HEK293T (cell line): ENCODE results near the gene ABCC6.

Experiments
- CTCF ChIA-PET: fragments of 350-600 bp; formaldehyde crosslinking; extraction: SDS; loops from one replicate; lab custom pipeline; 2021; ENCODE audit warnings: antibody characterized with exemption, inconsistent platforms; lab: Yijun Ruan, JAX
- POLR2A ChIA-PET: fragments of 350-600 bp; formaldehyde crosslinking; extraction: SDS; loops from one replicate; lab custom pipeline; 2020; ENCODE audit warnings: antibody characterized with exemption, inconsistent platforms; lab: Yijun Ruan, JAX
- DNase-seq: peaks from one replicate; pipeline ENCODE4 v3.0.0; 2012; ENCODE audit warnings: mixed read lengths; ENCODE audit errors: extremely low spot score
- ARNT ChIP-seq: fragments of 450-650 bp; IDR thresholded peaks from 2 replicates; pipeline ENCODE4 v1.6.1; 2017; ENCODE audit warnings: mild to moderate bottlenecking
- BHLHE40 ChIP-seq: fragments of 450-650 bp; IDR thresholded peaks from 2 replicates; pipeline ENCODE4 v1.6.1; 2016; ENCODE audit warnings: mild to moderate bottlenecking, moderate library complexity, borderline replicate concordance
- CTBP1 ChIP-seq: fragments of 450-650 bp; IDR thresholded peaks from 2 replicates; pipeline ENCODE4 v1.6.1; 2016; ENCODE audit warnings: borderline replicate concordance
- ELF4 ChIP-seq: fragments of 450-650 bp; IDR thresholded peaks from 2 replicates; pipeline ENCODE4 v1.6.1; 2017; ENCODE audit warnings: antibody characterized with exemption
- FOXA1 ChIP-seq: fragments of 450-650 bp; IDR thresholded peaks from 2 replicates; pipeline ENCODE4 v1.6.1; 2016; ENCODE audit warnings: mild to moderate bottlenecking
- FOXK2 ChIP-seq: fragments of 450-650 bp; IDR thresholded peaks from 2 replicates; pipeline ENCODE4 v1.6.1; 2016; ENCODE audit warnings: mild to moderate bottlenecking
- FOXM1 ChIP-seq: fragments of 450-650 bp; IDR thresholded peaks from 2 replicates; pipeline ENCODE4 v1.6.1; 2017; ENCODE audit warnings: mild to moderate bottlenecking, borderline replicate concordance
- HDGF ChIP-seq: fragments of 450-650 bp; IDR thresholded peaks from 2 replicates; pipeline ENCODE4 v1.6.1; 2017; ENCODE audit warnings: antibody characterized with exemption, borderline replicate concordance
- L3MBTL2 ChIP-seq: fragments of 450-650 bp; conservative IDR thresholded peaks from 2 replicates; pipeline ENCODE4 v1.6.1; 2016; ENCODE audit warnings: mild to moderate bottlenecking
- LEF1 ChIP-seq: fragments of 450-650 bp; IDR thresholded peaks from 2 replicates; pipeline ENCODE4 v1.6.1; 2017; ENCODE audit warnings: mild to moderate bottlenecking, borderline replicate concordance
- NFRKB ChIP-seq: fragments of 450-650 bp; IDR thresholded peaks from 2 replicates; pipeline ENCODE4 v1.6.1; 2016; ENCODE audit warnings: mild to moderate bottlenecking, moderate library complexity
- PKNOX1 ChIP-seq: fragments of 450-650 bp; IDR thresholded peaks from 2 replicates; pipeline ENCODE4 v1.6.1; 2016
- SP1 ChIP-seq: fragments of 450-650 bp; IDR thresholded peaks from 2 replicates; pipeline ENCODE4 v1.6.1; 2017
- SUZ12 ChIP-seq: fragments of 450-650 bp; IDR thresholded peaks from 2 replicates; pipeline ENCODE4 v1.6.1; 2016; ENCODE audit warnings: mild to moderate bottlenecking
- TARDBP ChIP-seq: fragments of 450-650 bp; IDR thresholded peaks from 2 replicates; pipeline ENCODE4 v1.6.1; 2016
- ZNF384 ChIP-seq: fragments of 450-650 bp; IDR thresholded peaks from 2 replicates; pipeline ENCODE4 v1.6.1; 2016

Gene ABCC6

GRCh38 chr16:16118337-16118736, 105.0 kb downstream of the ABCC6 start:
- no peak for DNase-seq
- TF ChIP-seq LEF1 (no peak), ELF4 (no peak), TARDBP (no peak)
- ChIA-PET CTCF (no interaction called here), POLR2A (no interaction called here)

GRCh38 chr16:16116841-16117240, 106.5 kb downstream of the ABCC6 start:
- ChIA-PET POLR2A (no interaction called here), CTCF (no interaction called here)
- DNase-seq, result no peak
- TF ChIP-seq BHLHE40, result no peak
- no peak for TF ChIP-seq ZNF384

- TF ChIP-seq TARDBP (no peak), FOXK2 (no peak), CTBP1 (no peak), SUZ12 (no peak), ELF4 (no peak), HDGF (no peak), SP1 (no peak), FOXM1 (no peak), ARNT (no peak), FOXA1 (no peak), L3MBTL2 (no peak), LEF1 (no peak), BHLHE40 (no peak), ZNF384 (no peak), NFRKB (no peak), PKNOX1 (no peak)
- ChIA-PET POLR2A (no interaction called here), CTCF (no interaction called here)
- DNase-seq, result no peak
Measured at GRCh38 chr16:16113076-16113475, 110.2 kb downstream of the ABCC6 start.

GRCh38 chr16:16112450-16113053, 110.7 kb downstream of the ABCC6 start:
- no peak for DNase-seq
- TF ChIP-seq ZNF384 (no peak), L3MBTL2 (no peak), FOXK2 (no peak), LEF1 (no peak), CTBP1 (no peak), FOXM1 (no peak), SUZ12 (no peak)
- CTCF ChIA-PET, result no interaction called here
- POLR2A ChIA-PET, result no interaction called here

GRCh38 chr16:16111639-16112038, 111.7 kb downstream of the ABCC6 start:
- CTCF ChIA-PET, result no interaction called here
- TF ChIP-seq LEF1, result no peak
- POLR2A ChIA-PET, result no interaction called here
- DNase-seq, result no peak

- ChIA-PET POLR2A (no interaction called here), CTCF (interaction anchor here (0.6 kb wide), 1 partner anchor 42 kb away, joined by 3 read pairs; no protein-coding TSS in a partner anchor)
- no peak for DNase-seq
- no peak for TF ChIP-seq SP1
- TF ChIP-seq ZNF384, result no peak
- no peak for TF ChIP-seq FOXA1
- no peak for TF ChIP-seq NFRKB
- TF ChIP-seq SUZ12, result no peak
- no peak for TF ChIP-seq ELF4
- no peak for TF ChIP-seq CTBP1
- no peak for TF ChIP-seq HDGF
- TF ChIP-seq BHLHE40, result no peak
Measured at GRCh38 chr16:16110111-16110490, 113.2 kb downstream of the ABCC6 start.

GRCh38 chr16:16109453-16110110, 113.7 kb downstream of the ABCC6 start:
- TF ChIP-seq PKNOX1, result no peak
- TF ChIP-seq SUZ12, result no peak
- no peak for TF ChIP-seq FOXK2
- TF ChIP-seq BHLHE40, result no peak
- TF ChIP-seq ARNT, result no peak
- no peak for TF ChIP-seq TARDBP
- no peak for TF ChIP-seq ZNF384
- TF ChIP-seq LEF1, result no peak
- no peak for TF ChIP-seq FOXM1
- TF ChIP-seq HDGF, result no peak
- TF ChIP-seq L3MBTL2, result no peak
- TF ChIP-seq ELF4, result no peak
- no peak for TF ChIP-seq FOXA1
- no peak for TF ChIP-seq SP1
- POLR2A ChIA-PET, result no interaction called here
- DNase-seq, result no peak
- CTCF ChIA-PET, result interaction anchor here (0.5 kb wide), 1 partner anchor 403 kb away, joined by 5 read pairs; no protein-coding TSS in a partner anchor
